HG03354 (cell line): ENCODE measurements around the gene ITGA11.

Experiments used
- ATAC-seq: cut with Tn5 transposase; IDR thresholded peaks from one replicate; pipeline ENCODE4 v1.9.1; 2021; ENCODE audit warnings: mild to moderate bottlenecking; ENCODE audit not compliant: unreplicated experiment, poor library complexity, severe bottlenecking

The ITGA11 gene

GRCh38 chr15:68413363-68414205 is 18.4 kb downstream of the ITGA11 start:
- ATAC-seq, result no peak

DNA sequence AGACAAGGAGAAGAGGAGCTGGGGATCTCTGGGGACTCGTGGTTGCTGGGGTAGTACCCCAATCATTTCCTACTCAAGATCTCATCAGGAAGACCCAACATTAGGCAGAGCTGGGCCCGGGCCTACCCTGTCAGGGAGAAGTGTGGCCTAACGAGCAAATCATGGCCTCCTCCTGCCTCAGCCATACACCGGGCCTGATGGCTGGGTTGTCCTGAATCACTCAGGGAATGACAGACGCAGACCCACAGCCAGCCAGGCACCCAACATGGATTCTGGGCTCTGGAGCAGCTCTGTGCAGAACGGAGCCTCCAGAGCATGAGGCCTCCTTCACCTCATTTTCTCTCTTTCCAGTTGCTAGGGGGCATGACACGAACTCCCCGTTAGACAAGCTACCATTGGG is 19.7 kb downstream of the ITGA11 start:
- ATAC-seq, result no peak

- no peak for ATAC-seq
Measured at GRCh38 chr15:68411735-68412134, 20.2 kb downstream of the ITGA11 start.

DNA sequence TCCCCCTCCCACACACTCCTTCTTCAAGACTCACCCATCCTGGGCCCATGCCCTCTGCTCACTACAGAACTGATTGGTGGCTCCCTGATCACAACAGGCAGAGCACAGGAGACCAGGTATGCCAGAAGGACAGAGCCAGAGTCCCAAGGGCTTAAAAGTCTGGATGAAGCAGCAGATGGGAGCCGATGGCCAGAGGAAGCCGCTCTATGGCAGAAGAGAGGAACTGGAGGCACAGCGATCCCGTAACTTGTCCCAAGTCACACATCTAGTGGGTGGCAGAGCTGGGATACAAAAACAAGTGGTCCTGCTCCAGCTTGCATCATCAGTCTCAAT is 20.7 kb downstream of the ITGA11 start:
- no peak for ATAC-seq

GRCh38 chr15:68410466-68411342 is 21.3 kb downstream of the ITGA11 start:
- no peak for ATAC-seq

DNA sequence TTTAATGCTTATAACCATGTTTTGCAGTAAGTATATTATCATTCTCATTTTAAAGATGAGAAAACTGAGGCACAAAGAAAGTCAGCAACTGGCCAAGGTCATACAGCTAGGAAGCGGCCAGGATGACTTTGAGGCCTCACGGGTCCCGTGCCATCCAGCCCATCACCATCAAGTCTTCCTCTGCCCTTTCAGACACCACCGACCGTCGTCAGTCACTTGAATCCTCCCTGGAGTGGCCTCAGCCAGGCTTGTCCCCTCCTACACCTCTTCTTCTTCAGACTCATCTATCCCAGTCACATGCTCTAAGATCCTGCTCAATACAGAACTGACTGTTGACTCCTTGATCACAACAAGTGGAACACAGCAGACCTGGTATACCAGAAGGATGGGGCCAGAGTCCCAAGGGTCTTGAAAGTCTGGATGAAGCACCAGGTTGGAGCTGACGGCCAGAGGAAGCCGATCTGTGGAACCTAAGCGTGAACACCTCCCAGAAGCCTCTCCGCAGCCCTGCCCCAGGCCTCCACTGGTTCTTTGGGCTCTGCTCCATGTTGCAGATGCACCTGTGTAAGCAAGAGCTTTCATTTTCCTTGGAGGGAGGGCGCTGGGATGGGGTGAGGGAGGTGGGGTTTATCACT is 22.1 kb downstream of the ITGA11 start:
- no peak for ATAC-seq

DNA sequence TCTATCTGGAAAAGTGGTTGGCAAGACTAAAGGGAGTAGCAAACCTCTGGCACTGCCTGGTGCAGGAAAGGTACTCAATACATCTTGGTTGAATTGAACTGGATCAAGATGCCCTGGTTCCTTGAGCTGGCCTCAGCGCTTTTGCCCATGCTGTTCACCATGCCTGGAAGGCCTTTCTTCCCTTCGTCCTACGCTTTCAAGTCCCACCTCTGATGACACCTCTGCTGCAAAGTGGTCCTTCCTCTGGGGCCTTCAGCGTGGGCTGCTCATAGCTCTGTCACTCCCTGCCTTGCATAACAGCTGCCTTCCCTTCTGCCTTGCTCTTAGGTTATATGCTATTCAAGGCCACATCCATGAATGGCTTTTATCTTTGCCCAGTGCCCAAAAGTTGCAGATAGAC is 23.0 kb downstream of the ITGA11 start:
- no peak for ATAC-seq

DNA sequence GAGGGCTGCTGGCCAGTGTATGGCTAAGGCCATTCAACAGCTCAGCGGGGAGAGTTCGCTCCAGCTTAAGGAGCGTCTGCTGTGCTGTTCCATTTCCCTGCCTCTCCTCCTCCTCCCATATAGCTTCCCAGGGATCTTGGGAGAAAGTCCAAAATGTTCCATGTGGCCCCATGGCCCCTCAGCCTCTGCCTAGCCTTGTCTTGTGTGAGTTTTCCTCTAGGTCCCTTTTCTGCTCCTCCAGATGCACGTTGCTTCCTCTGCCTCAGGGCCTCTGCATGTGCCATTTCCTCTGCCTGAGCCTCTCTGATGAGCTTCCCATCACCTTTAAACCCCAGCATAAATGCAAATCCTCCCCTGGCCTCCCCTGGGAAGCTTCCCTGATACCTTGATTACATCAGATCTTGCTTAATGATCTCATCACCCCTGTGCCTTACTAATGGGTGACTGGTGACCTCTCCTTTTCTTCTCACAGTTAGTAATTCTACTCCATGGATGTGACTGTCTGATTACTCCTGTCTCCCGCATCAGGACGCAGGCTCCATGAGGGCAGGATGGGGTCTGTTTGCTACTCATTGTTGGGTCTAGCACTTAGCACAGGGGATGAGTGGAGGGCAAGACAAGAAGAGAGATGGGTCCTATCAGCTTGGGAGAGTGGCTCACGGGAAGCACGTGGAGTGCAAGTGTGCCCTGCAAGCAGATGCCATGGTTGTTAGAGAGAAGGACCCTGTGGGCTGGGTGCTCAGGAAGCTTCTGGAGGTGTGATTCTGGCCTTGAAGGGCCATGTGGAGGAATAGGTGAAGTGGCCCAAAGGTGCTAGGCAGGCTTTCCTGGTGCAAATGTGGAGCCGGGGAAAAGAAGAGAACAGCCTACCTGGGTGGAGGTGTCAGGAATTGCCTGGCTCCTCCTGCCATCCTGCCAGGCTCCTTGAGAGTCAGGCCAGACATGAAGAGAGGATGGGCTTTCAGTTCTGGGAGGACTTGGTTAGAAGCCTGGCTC is 23.8 kb downstream of the ITGA11 start:
- ATAC-seq, result no peak

DNA sequence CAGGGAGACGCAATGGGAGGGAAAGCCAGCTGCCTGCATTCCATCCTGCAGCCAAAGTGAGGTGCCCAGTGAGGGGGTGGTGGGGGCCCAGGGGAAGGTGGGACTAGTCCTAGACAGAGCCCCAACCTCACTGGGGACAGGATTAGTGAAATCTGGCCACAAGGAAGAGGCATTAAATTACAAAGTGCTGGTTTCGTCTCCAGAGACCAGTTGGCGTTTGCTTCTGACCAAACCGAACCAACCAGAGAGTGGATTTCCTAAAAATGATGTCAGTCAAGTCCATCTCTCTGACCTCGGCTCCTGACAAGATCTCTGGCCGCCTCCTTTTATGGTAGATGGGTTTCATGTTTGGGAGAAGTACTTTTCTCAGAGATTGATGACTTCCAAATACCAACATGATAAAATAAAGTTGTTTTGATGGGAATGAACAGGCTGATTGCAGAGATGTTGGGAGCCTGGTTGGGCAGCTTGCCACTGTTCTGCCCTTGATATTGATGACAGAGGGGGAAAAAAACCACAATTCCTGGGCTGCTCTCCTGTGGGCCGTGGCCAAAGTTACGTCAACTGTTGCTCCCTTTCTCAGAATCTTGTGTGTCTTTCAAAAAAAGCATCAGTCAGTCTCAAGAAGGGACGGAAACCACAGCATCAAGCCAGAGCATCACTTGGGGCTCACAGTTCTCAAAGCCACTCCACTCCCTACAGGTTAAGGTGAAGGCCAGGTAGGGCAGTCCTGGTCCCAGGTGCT is 24.6 kb downstream of the ITGA11 start:
- ATAC-seq, result no peak

DNA sequence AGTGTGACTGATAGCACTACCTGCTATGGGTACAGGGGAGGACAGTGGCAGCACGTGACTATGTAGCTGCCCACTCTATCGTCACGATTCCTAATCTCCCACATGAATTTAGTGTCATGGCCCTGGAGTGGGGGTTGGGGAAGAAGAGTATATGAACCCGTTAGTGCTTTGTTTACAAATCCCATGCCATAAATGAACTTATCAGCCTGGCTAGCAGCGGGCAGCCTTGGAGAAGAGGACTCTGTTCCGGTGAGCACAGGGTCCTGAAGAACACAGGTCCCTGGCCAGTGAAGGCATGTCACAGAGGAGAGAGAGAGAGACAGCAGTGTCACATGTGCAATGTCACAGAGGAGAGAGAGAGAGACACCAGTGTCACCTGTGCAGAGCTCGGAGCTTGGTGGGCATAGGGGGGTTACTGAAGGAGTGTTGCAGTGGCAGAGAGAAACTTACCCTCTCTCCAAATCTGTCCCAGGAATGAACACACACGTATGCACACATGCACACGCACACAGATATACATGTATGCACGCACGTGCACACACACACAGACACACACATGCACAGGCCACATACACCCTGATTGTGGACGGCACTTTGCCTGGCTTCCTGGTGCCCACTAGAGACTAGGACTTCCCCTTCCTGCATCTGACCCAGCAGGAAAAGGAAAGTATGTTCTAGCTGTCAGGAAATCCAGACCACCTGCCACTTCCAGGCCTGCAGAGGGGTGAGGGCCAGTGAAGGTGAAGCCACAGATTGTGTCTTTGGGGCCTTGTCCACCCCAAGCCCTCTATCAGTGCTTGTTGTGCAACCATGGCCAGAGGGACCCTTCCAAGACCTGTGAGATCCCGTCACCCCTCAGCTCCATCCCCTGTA is 26.3 kb downstream of the ITGA11 start:
- no peak for ATAC-seq

- no peak for ATAC-seq
Measured at GRCh38 chr15:68404056-68404798, 27.7 kb downstream of the ITGA11 start.

GRCh38 chr15:68403161-68403941 is 28.6 kb downstream of the ITGA11 start:
- no peak for ATAC-seq

- ATAC-seq, result no peak
Measured at GRCh38 chr15:68402432-68403160, 29.4 kb downstream of the ITGA11 start.

DNA sequence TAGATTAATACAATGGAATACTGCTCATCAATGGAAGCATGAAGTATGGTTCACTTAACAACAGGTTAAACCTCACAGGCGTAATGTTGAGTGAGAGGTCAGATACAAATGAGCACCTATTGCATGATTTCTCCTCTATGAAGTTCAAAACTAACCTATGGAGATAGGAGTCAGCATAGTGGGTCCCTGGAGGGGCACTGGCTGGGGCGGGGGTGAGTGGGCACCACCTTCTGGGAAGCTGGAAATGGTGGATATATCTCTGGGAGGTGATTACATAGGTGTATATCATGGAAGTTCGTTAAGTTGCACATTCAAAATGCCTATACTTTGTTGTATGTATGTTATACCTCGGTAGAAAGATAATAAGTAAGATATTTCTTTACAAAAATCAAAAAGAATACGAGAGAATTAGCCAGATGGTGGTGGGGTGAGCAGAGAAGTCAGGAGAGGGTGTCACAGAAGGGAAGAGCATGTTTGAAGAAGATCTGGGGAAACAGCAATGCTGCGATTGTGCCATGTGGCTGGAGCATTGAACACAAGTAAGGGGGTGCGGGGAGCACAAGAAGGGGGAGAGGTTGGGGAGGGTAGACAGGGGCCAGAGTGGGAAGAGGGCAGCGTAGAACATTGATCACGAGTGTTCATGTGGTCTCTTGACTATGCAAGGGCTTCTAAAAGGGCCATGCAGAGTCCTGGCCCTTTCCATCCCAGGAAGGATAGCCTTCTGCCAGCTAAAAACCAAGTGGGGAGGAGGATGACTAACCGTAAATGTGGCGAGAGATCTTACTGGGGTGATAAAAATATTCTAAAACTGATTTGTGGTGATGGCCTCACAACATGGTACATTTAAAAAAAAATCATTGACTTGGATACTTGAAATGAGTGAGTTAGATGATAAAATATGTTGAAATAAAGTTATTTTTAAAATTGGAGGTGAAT is 30.2 kb downstream of the ITGA11 start:
- ATAC-seq, result no peak

DNA sequence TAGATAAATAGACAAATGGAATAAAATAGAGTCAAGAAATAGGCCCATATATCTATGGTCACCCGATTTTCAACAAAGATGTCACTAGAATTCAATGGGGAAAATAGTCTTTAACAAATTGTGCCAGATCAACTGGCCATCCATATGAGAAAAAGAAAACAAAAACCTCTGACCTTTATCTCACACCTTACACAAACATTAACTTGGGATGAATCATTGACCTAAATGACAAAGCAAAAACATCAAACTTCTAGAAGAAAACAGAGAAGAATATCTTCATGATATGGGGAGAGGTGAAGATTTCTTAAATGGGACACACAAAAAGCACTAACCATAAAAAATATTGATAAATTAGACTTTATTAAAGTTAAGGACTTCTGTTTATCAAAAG is 31.9 kb downstream of the ITGA11 start:
- no peak for ATAC-seq
